GM12878 (cell line): ENCODE results near the gene PPRC1. TPM values are rescaled to one million over a fixed set of nuclear protein-coding genes. Genes with fewer than 3 reads are reported as not detected.

ENCODE experiments used
- ATAC-seq: fragments of 200-7000 bp; cut with Tn5 transposase; 3 replicates; pipeline ENCODE4 v1.9.1; 2020; ENCODE audit warnings: mild to moderate bottlenecking, moderate library complexity
- BruUV-seq: library from RNA; stranded (reverse); fragments of 400-500 nt; replicated peaks from 2 replicates; lab custom pipeline; 2021; lab: Mats Ljungman, UMichigan
- CTCF ChIA-PET: fragments of 300-600 bp; sonication (Branson Sonifier 250); formaldehyde crosslinking; extraction: SDS; loops from one replicate; lab custom pipeline; 2021; ENCODE audit warnings: inconsistent platforms; lab: Yijun Ruan, JAX
- POLR2A ChIA-PET: fragments of 350-600 bp; formaldehyde crosslinking; extraction: SDS; loops from one replicate; lab custom pipeline; 2021; ENCODE audit warnings: inconsistent platforms; lab: Charles Lee
- RAD21 ChIA-PET: fragments of 300-600 bp; sonication (Branson Sonifier 250); formaldehyde crosslinking; loops from one replicate; lab custom pipeline; 2023; ENCODE audit warnings: antibody characterized with exemption; ENCODE audit not compliant: unreplicated experiment; lab: Charles Lee
- SMC1A ChIA-PET: fragments of 300-600 bp; sonication (Branson Sonifier 250); formaldehyde crosslinking; loops from one replicate; lab custom pipeline; 2023; ENCODE audit not compliant: unreplicated experiment, uncharacterized antibody; lab: Charles Lee
- DNase-seq: peaks from one replicate; pipeline ENCODE4 v3.0.0-alpha.2; 2011; ENCODE audit warnings: low read depth, low spot score
- FAIRE-seq: peaks from 3 replicates; lab custom pipeline; 2011; peaks lifted over from hg19 to GRCh38; lab: Jason Lieb, UNC
- H2AFZ ChIP-seq: 2 replicates; pipeline ENCODE4 v1.6.0; 2011; ENCODE audit warnings: low read depth, low read length, control low read depth; ENCODE audit not compliant: control insufficient read depth
- H3K27ac ChIP-seq: 2 replicates; pipeline ENCODE4 v1.5.1; 2011; ENCODE audit warnings: control low read depth; ENCODE audit not compliant: control insufficient read depth, insufficient read depth
- H3K27me3 ChIP-seq, 2 experiments: replicated peaks in 1 of 2; 2 replicates each; pipeline versions ENCODE4 v1.6.0 to v1.6.1; 2011; ENCODE audit warnings: low read length in 1 of 2; ENCODE audit not compliant: control insufficient read depth in 2 of 2, insufficient read depth in 2 of 2
- H3K36me3 ChIP-seq, 2 experiments: 2 replicates each; pipeline ENCODE4 v1.5.1; 2011; ENCODE audit warnings: low read length in 1 of 2; ENCODE audit not compliant: control insufficient read depth in 2 of 2, insufficient read depth in 2 of 2
- H3K4me1 ChIP-seq: 2 replicates; pipeline ENCODE4 v1.6.1; 2011; ENCODE audit warnings: mild to moderate bottlenecking, low read length, moderate library complexity, mixed read lengths; ENCODE audit not compliant: control insufficient read depth, insufficient read depth
- H3K4me2 ChIP-seq: 2 replicates; pipeline ENCODE4 v1.6.0; 2011; ENCODE audit warnings: control low read depth; ENCODE audit not compliant: control insufficient read depth, insufficient read depth
- H3K4me3 ChIP-seq: fragments of 200-600 bp; sonication (generic); 2 replicates; pipeline ENCODE4 v1.5.1; 2016
- H3K79me2 ChIP-seq: 2 replicates; pipeline ENCODE4 v1.6.0; 2011; ENCODE audit warnings: low read length; ENCODE audit not compliant: control insufficient read depth, insufficient read depth
- H3K9ac ChIP-seq: 2 replicates; pipeline ENCODE4 v1.8.0; 2011; ENCODE audit warnings: low read length, control low read depth, mixed read lengths; ENCODE audit not compliant: control insufficient read depth, insufficient read depth
- H3K9me3 ChIP-seq: replicated peaks from 3 replicates; pipeline ENCODE4 v1.5.1; 2011; ENCODE audit warnings: mild to moderate bottlenecking, low read length; ENCODE audit not compliant: control insufficient read depth, insufficient read depth
- H4K20me1 ChIP-seq: 2 replicates; pipeline ENCODE4 v1.6.0; 2011; ENCODE audit not compliant: control insufficient read depth, insufficient read depth
- FOXK2 ChIP-seq: fragments of 450-650 bp; IDR thresholded peaks from 2 replicates; pipeline ENCODE4 v1.6.1; 2017; ENCODE audit warnings: mild to moderate bottlenecking, moderate library complexity
- GABPA ChIP-seq: IDR thresholded peaks from 2 replicates; pipeline ENCODE4 v1.6.1; 2014; ENCODE audit warnings: antibody characterized with exemption, low read depth, mild to moderate bottlenecking, inconsistent platforms
- GATAD2B ChIP-seq: fragments of 450-650 bp; conservative IDR thresholded peaks from 2 replicates; pipeline ENCODE4 v1.6.1; 2017; ENCODE audit warnings: low read depth, mild to moderate bottlenecking, moderate library complexity
- IKZF1 ChIP-seq: fragments of 450-650 bp; conservative IDR thresholded peaks from 2 replicates; pipeline ENCODE4 v1.6.1; 2017; ENCODE audit warnings: antibody characterized with exemption, mild to moderate bottlenecking
- MTA3 ChIP-seq: IDR thresholded peaks from 2 replicates; pipeline ENCODE4 v1.6.1; 2012; ENCODE audit warnings: low read length, inconsistent platforms, borderline replicate concordance
- NFXL1 ChIP-seq: fragments of 450-650 bp; IDR thresholded peaks from 2 replicates; pipeline ENCODE4 v1.6.1; 2017; ENCODE audit warnings: antibody characterized with exemption, mild to moderate bottlenecking, borderline replicate concordance
- RAD51 ChIP-seq: fragments of 450-650 bp; IDR thresholded peaks from 2 replicates; pipeline ENCODE4 v1.6.1; 2016; ENCODE audit warnings: moderate library complexity, mild to moderate bottlenecking, inconsistent platforms
- SMARCA5 ChIP-seq: fragments of 450-650 bp; IDR thresholded peaks from 2 replicates; pipeline ENCODE4 v1.6.1; 2017; ENCODE audit warnings: mild to moderate bottlenecking
- SREBF2 ChIP-seq: IDR thresholded peaks from 2 replicates; pipeline ENCODE4 v1.6.1; 2012; ENCODE audit warnings: mild to moderate bottlenecking, low read length
- TAF1 ChIP-seq: IDR thresholded peaks from 2 replicates; pipeline ENCODE4 v1.6.1; 2011; ENCODE audit warnings: mild to moderate bottlenecking, low read depth, low read length, borderline replicate concordance
- WRNIP1 ChIP-seq: IDR thresholded peaks from 2 replicates; pipeline ENCODE4 v1.6.1; 2011; ENCODE audit warnings: low read depth, low read length, improper control_type of control experiment, borderline replicate concordance
- WGBS: methylation state at CpG from one replicate; pipeline ENCODE4 v1.1.6; 2016; ENCODE audit warnings: low lambda C conversion rate; ENCODE audit not compliant: insufficient replicate concordance, insufficient coverage; ENCODE audit errors: missing lambda C conversion rate; 5-methylcytosine and 5-hydroxymethylcytosine counted together
- in situ Hi-C: fragments of 300-500 bp; cut with MboI; formaldehyde crosslinking; loops from 9 replicates; pipeline ENCODE4 v1.14.3; 2018; ENCODE audit warnings: mixed read lengths
- intact Hi-C: fragments of 100-400 bp; cut with micrococcal nuclease; formaldehyde crosslinking; loops from one replicate; pipeline ENCODE4 v1.14.2; 2022; ENCODE audit not compliant: unreplicated experiment
- polyA plus RNA-seq, 11 experiments: library from polyadenylated mRNA; depleted of rRNA in 4 of 11; unstranded in 6 of 11; stranded (reverse) in 5 of 11; fragments of >200 nt; fragmentation: Nextera tagmentation in 4 of 11; fragmentation: Illumina TruSeq in 1 of 11; extraction: Ambion mirVana in 4 of 11; extraction: Trizol in 1 of 11; gene quantifications; 1 replicate in 1 of 11; 2 replicates in 10 of 11; pipeline versions ENCODE4 v1.2.1 to v1.2.3, GENCODE V29; 2011 to 2016; ENCODE audit warnings: inconsistent platforms in 2 of 11, missing spikeins in 2 of 11, low read depth in 1 of 11
- total RNA-seq, 4 experiments: library from RNA; depleted of rRNA in 3 of 4; stranded (reverse); fragments of >200 nt in 3 of 4; fragmentation: Illumina TruSeq in 1 of 4; extraction: Trizol in 1 of 4; gene quantifications; 2 replicates each; pipeline versions ENCODE4 v1.2.1 to v1.2.3, GENCODE V29; 2013 to 2021
- TF ChIP-seq, protein P1 (sequence below): fragments of 450-650 bp; IDR thresholded peaks from 2 replicates; pipeline ENCODE4 v1.6.1; 2017; ENCODE audit warnings: mild to moderate bottlenecking, moderate library complexity
- TF ChIP-seq, protein P2 (sequence below): fragments of 450-650 bp; IDR thresholded peaks from 2 replicates; pipeline ENCODE4 v1.6.1; 2016; ENCODE audit warnings: mild to moderate bottlenecking
- TF ChIP-seq, protein P3 (sequence below): IDR thresholded peaks from 2 replicates; pipeline ENCODE4 v1.6.1; 2012; ENCODE audit warnings: low read length, inconsistent platforms
- TF ChIP-seq, protein P4 (sequence below): fragments of 450-650 bp; formaldehyde crosslinking; IDR thresholded peaks from 2 replicates; pipeline ENCODE4 v1.4.0; 2022; ENCODE audit warnings: mild to moderate bottlenecking, moderate library complexity

The PPRC1 gene
- total and polyA plus RNA-seq, 10 of the 15 experiments (the other 5 are each of a cell fraction or from before 2014, with no cell fraction given) = 13.1 to 69.8 (median 32.4) TPM

DNA sequence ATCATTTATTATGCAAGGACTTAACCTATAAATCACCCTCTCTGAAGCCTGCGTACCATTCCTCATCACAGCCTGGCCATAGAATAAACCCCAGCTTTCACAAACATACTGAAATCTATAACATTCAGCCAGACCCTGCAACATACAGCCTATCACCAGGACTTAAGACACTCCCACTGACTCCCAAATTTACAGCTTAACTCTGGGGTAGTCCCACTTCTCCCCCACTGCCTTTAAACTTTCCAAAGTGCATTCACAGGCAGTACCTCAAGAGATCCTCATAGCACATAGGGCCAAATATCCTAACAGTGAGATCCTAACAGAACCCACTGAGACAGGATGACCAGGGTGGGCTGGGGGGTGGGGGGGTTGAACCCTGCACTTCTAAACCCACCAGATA, 16.2 kb upstream of the PPRC1 start:
- in situ Hi-C loops (no loop called here), intact Hi-C loops (loop anchor here (2.0 to 5.0 kb wide), 2 partner anchors 64 to 279 kb away; no protein-coding TSS in a partner anchor)
- no TSS peak for BruUV-seq
- Histone ChIP-seq H3K4me2 (peak overlapping the region; percentile 99), H3K27me3 (no peaks in the 10 kb centered on the region), H3K79me2 (peaks cover 81% of the 10 kb centered on the region), H3K27ac (peak overlapping the region; percentile 73; the same call in 1 of the 2 replicates), H3K36me3 (peaks cover 0 to under 1% of the 10 kb centered on the region in 2 experiments; a peak in 2 of 4 replicates), H4K20me1 (no peaks in the 10 kb centered on the region), H3K9ac (peak overlapping the region; percentile 88; the same call in 1 of the 2 replicates), H3K4me3 (peak overlapping the region; percentile 98; the same call in 1 of the 2 replicates), H3K4me1 (peaks cover 52% of the 10 kb centered on the region), H3K9me3 (no peaks in the 10 kb centered on the region), H2AFZ (no peak overlapping the region)
- RAD21 ChIA-PET = no interaction called here
- CTCF ChIA-PET = interaction anchor here (1.0 to 4.7 kb wide), 4 partner anchors 23 to 335 kb away, joined by 3 to 28 read pairs (median 4); no protein-coding TSS in a partner anchor
- WGBS = 89% methylated on average over 1 of the region's 1 CpG
- DNase-seq (no peak), FAIRE-seq (no peak), ATAC-seq (no peak)
- SMC1A ChIA-PET = interaction anchor here (0.6 to 1.4 kb wide), 2 partner anchors 15 to 32 kb away, joined by 3 read pairs; no protein-coding TSS in a partner anchor
- POLR2A ChIA-PET = interaction anchor here (0.5 to 1.1 kb wide), 3 partner anchors 14 to 282 kb away, joined by 3 to 4 read pairs (median 3); partner anchors contain the start of gene NOLC1
- no peak for TF ChIP-seq RAD51
- no peak for TF ChIP-seq TAF1
- TF ChIP-seq WRNIP1 = no peak
- no peak for TF ChIP-seq GATAD2B
- no peak for TF ChIP-seq GABPA
- TF ChIP-seq, protein P1, sequence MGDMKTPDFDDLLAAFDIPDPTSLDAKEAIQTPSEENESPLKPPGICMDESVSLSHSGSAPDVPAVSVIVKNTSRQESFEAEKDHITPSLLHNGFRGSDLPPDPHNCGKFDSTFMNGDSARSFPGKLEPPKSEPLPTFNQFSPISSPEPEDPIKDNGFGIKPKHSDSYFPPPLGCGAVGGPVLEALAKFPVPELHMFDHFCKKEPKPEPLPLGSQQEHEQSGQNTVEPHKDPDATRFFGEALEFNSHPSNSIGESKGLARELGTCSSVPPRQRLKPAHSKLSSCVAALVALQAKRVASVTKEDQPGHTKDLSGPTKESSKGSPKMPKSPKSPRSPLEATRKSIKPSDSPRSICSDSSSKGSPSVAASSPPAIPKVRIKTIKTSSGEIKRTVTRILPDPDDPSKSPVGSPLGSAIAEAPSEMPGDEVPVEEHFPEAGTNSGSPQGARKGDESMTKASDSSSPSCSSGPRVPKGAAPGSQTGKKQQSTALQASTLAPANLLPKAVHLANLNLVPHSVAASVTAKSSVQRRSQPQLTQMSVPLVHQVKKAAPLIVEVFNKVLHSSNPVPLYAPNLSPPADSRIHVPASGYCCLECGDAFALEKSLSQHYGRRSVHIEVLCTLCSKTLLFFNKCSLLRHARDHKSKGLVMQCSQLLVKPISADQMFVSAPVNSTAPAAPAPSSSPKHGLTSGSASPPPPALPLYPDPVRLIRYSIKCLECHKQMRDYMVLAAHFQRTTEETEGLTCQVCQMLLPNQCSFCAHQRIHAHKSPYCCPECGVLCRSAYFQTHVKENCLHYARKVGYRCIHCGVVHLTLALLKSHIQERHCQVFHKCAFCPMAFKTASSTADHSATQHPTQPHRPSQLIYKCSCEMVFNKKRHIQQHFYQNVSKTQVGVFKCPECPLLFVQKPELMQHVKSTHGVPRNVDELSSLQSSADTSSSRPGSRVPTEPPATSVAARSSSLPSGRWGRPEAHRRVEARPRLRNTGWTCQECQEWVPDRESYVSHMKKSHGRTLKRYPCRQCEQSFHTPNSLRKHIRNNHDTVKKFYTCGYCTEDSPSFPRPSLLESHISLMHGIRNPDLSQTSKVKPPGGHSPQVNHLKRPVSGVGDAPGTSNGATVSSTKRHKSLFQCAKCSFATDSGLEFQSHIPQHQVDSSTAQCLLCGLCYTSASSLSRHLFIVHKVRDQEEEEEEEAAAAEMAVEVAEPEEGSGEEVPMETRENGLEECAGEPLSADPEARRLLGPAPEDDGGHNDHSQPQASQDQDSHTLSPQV = no peak
- TF ChIP-seq, protein P2, sequence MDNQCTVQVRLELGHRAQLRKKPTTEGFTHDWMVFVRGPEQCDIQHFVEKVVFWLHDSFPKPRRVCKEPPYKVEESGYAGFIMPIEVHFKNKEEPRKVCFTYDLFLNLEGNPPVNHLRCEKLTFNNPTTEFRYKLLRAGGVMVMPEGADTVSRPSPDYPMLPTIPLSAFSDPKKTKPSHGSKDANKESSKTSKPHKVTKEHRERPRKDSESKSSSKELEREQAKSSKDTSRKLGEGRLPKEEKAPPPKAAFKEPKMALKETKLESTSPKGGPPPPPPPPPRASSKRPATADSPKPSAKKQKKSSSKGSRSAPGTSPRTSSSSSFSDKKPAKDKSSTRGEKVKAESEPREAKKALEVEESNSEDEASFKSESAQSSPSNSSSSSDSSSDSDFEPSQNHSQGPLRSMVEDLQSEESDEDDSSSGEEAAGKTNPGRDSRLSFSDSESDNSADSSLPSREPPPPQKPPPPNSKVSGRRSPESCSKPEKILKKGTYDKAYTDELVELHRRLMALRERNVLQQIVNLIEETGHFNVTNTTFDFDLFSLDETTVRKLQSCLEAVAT = no peak
- TF ChIP-seq FOXK2 = no peak
- TF ChIP-seq, protein P3, sequence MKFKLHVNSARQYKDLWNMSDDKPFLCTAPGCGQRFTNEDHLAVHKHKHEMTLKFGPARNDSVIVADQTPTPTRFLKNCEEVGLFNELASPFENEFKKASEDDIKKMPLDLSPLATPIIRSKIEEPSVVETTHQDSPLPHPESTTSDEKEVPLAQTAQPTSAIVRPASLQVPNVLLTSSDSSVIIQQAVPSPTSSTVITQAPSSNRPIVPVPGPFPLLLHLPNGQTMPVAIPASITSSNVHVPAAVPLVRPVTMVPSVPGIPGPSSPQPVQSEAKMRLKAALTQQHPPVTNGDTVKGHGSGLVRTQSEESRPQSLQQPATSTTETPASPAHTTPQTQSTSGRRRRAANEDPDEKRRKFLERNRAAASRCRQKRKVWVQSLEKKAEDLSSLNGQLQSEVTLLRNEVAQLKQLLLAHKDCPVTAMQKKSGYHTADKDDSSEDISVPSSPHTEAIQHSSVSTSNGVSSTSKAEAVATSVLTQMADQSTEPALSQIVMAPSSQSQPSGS = no peak
- TF ChIP-seq SREBF2 = no peak
- TF ChIP-seq MTA3 = no peak
- no peak for TF ChIP-seq SMARCA5
- TF ChIP-seq, protein P4, sequence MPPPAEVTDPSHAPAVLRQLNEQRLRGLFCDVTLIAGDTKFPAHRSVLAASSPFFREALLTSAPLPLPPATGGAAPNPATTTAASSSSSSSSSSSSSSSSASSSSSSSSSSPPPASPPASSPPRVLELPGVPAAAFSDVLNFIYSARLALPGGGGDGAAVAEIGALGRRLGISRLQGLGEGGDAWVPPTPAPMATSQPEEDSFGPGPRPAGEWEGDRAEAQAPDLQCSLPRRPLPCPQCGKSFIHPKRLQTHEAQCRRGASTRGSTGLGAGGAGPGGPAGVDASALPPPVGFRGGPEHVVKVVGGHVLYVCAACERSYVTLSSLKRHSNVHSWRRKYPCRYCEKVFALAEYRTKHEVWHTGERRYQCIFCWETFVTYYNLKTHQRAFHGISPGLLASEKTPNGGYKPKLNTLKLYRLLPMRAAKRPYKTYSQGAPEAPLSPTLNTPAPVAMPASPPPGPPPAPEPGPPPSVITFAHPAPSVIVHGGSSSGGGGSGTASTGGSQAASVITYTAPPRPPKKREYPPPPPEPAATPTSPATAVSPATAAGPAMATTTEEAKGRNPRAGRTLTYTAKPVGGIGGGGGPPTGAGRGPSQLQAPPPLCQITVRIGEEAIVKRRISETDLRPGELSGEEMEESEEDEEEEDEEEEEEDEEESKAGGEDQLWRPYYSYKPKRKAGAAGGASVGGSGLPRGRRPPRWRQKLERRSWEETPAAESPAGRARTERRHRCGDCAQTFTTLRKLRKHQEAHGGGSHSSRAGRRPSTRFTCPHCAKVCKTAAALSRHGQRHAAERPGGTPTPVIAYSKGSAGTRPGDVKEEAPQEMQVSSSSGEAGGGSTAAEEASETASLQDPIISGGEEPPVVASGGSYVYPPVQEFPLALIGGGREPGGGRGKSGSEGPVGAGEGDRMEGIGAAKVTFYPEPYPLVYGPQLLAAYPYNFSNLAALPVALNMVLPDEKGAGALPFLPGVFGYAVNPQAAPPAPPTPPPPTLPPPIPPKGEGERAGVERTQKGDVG (CRISPR knock-in tag) = no peak
- no peak for TF ChIP-seq IKZF1
- no peak for TF ChIP-seq NFXL1
